GM19025 (cell line): Measurements from ENCODE around the gene CENPH.
"Not testable (repeated sequence)": the region's sequence is repeated elsewhere in the genome, so short reads cannot be mapped to it uniquely, and the experiment has no call there.

Source experiments
- ATAC-seq: cut with Tn5 transposase; IDR thresholded peaks from one replicate; pipeline ENCODE4 v1.9.1; 2021; ENCODE audit warnings: mild to moderate bottlenecking, low read depth, moderate library complexity; ENCODE audit not compliant: unreplicated experiment

Gene CENPH, protein sequence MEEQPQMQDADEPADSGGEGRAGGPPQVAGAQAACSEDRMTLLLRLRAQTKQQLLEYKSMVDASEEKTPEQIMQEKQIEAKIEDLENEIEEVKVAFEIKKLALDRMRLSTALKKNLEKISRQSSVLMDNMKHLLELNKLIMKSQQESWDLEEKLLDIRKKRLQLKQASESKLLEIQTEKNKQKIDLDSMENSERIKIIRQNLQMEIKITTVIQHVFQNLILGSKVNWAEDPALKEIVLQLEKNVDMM

GRCh38 chr5:69189162-69190086 lies at the start of gene CENPH:
CENPH (plus strand) TSS chr5:69189583; CDS start chr5:69189635, 52 bp downstream.
- peak; percentile 97 for ATAC-seq

- not testable (repeated sequence) for ATAC-seq
These were observed 49.1 kb upstream of the CENPH start for GRCh38 chr5:69140239-69140638.

DNA sequence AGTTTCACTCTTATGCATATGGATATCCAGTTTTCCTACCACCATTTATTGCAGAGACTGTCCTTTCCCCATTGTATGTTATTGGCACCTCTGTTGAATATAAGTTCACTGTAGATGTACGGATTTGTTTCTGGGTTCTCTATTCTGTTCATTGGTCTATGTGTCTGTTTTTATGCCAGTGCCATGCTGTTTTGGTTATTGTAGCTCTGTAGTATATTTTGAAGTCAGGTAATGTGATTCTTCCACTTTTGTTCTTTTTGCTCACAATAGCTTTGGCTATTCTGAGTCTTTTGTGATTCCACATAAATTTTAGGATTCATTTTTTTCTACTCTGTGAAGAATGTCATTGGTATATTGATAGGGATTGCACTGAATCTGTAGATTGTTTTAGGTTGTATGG lies 48.6 kb upstream of the CENPH start:
- no peak for ATAC-seq

GRCh38 chr5:69148576-69148975 lies 40.8 kb upstream of the CENPH start:
- not testable (repeated sequence) for ATAC-seq

- no peak for ATAC-seq
These were observed 40.3 kb upstream of the CENPH start for GRCh38 chr5:69148981-69149675.

DNA sequence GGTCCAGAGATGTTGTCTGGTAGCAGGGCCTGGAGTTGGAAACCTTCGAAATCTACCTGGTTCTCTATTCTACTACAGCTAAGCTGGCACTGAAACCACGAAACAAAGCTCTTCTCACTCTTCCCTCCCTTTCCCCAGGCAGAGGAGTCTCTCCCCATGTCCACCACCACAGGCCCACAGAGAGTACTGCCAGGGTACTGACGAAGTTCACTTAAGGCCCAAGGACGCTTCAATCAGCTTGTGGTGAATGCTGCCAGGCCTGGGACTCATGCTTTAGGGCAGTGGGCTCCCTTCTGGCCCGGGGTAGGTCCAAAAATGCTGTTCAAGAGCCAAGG lies 39.7 kb upstream of the CENPH start:
- no peak for ATAC-seq

DNA sequence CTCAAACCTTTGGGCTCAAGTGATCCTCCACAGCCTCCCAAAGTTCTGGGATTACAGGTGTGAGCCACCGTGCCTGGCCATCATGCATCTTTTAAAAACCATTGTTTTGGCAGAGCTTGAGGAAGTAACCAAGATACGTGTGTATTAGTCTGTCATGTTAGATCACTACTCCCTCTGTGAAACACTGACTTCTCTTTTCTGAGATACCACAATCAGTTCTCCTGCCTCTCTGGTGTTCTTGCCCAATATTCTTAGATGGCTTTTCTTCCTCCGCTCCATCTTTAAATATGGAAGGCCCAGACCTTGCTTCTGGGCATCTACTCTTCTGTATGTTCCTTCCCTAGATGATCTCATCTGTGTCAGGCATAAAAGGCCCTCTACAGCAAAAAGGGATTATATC lies 36.7 kb upstream of the CENPH start:
- no peak for ATAC-seq

DNA sequence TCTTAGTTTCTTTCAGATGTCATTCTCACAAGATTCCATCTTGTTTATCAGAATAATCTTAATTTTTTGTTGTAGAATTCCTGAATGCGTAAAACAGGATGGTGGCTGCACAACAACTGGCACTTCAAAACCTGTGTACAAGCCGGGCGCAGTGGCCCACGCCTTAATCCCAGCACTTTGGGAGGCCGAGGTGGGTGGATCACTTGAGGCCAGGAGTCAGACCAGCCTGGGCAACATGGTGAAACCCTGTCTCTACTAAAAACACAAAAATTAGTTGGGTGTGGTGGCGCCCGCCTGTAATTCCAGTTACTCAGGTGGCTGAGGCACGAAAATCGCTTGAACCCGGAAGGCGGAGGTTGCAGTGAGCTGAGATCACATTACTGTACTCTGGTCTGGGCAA lies 32.9 kb upstream of the CENPH start:
- no peak for ATAC-seq

- ATAC-seq, result no peak
These were observed 31.3 kb upstream of the CENPH start for GRCh38 chr5:69158039-69158438.

GRCh38 chr5:69160651-69161050 lies 28.7 kb upstream of the CENPH start:
- ATAC-seq, result no peak

DNA sequence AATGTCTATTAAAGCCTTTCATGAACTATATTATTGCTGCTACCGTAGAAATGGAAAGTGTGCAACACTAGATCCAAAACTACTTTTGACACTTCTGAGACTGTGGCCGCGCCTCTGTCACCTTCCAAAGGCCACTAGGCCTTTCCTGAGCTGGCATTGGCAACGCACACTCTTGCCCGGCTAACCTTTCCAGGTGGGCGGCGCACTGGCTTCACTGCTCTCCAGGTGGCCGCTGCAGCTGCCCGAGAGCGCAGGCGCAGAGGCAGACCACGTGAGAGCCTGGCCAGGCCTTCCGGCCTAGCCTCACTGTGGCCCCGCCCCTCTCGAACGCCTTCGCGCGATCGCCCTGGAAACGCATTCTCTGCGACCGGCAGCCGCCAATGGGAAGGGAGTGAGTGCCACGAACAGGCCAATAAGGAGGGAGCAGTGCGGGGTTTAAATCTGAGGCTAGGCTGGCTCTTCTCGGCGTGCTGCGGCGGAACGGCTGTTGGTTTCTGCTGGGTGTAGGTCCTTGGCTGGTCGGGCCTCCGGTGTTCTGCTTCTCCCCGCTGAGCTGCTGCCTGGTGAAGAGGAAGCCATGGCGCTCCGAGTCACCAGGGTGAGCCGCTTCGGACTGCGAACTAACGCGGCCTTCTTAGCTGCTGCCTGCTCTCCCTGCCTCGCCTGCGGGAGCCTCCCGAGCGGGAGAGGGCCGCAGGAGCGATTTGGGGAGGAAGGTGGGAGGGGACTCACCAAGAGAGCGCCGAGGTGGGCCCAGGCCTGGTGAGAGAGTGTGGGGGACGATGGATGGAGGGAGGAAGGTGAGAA lies 22.5 kb upstream of the CENPH start, which contains the start of gene CCNB1:
TSS of gene CCNB1 (plus strand) at position 465 of the 807 bp plus-strand sequence. CDS start at position 578, 113 bp downstream.
- ATAC-seq, result peak; percentile 100

DNA sequence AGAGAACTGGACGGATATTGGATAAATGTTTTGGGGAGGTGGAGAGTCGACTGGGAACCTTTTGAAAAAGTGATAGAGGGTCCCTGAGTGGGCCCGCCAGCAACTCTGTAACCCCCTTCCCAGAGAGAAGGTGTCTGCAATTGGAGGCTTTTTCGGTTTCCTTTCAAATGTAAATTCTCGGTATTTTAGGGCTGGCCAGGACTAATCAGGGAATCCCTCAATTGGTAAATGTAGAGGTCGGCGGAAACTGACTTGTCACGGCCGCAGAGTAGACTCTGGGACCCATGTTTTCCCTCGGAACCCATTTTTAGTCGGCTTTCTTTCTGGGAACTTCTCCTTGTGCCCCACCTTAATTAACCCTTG lies 21.9 kb upstream of the CENPH start:
- ATAC-seq, result no peak

GRCh38 chr5:69167929-69168328 lies 21.5 kb upstream of the CENPH start:
- ATAC-seq, result no peak

- ATAC-seq, result no peak
These were observed 18.9 kb upstream of the CENPH start for GRCh38 chr5:69170495-69170894.

GRCh38 chr5:69170969-69171368 lies 18.4 kb upstream of the CENPH start:
- no peak for ATAC-seq

GRCh38 chr5:69181659-69182293 lies 7.6 kb upstream of the CENPH start:
- not testable (repeated sequence) for ATAC-seq

DNA sequence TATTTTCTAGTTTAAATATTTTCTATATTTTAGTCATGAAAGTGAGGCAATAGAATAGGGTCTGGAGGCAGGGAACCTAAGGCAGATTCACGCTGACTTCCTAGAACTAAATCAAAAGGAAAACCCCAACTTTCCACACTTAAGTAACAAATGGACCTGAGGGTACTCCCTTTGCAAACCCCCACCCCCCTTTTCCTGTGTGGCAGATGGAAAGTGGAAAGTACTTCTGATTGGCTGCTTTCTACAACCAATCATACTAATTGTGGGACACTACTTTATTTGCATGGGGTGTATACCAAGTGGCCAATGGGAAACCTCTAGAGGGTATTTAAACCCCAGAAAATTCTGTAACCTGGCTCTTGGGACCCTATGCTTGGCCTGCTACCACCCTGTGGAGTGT lies 4.8 kb upstream of the CENPH start:
- no peak for ATAC-seq

- ATAC-seq, result no peak
These were observed 2.0 kb upstream of the CENPH start for GRCh38 chr5:69187342-69187741.

DNA sequence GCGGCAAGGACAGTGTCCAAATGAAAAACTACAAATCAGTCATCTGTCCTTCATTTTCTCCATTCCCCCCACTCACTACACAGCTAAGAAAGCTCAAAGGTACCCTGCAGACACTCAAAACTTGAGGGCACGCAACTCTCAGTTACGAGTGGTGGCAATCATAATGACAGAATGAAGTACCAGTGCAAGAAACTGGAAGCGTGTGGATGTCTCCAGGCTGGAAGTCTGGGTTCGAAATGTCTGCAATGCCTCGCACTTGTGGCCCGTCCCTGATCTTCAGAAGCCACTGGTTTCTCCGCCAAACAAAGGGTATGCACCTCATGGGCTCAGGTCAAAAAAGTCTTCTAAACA lies 597 bp upstream of the CENPH start:
- ATAC-seq, result no peak

DNA sequence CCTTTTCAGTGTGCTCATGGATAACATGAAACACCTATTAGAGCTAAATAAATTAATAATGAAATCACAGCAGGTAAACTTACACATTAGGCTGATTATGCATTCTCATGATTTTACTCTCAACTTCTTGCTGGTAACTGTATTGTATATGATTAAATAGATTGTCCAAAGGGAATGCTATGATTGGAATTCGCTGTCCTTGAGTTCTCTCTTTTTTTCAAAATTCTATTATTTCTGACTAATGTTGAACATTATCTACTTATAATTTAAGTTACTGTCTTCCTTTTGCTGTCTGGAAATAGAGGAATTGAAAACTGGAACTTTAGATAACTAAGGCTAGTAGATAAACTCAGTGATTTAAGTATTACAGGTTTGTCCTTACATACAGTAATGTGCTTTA lies 13.1 kb downstream of the CENPH start:
- no peak for ATAC-seq
